ENCODE data around the gene SPIRE2. TPM values are rescaled to one million over a fixed set of nuclear protein-coding genes. Genes with fewer than 3 reads are reported as not detected.

Gene SPIRE2
- total RNA-seq, 5 donors from 2014 or later (not counting 1 experiment from before 2014, with no cell fraction given) = 0.23 to 1.1 (median 0.56) TPM; not detected in 1

GRCh38 chr16:89887243-89887642 lies 59.0 kb downstream of the SPIRE2 start:
- DNase-seq (no peak), ATAC-seq (replicated peaks in 1 of 4) (no peak)
- Mint-ChIP-seq H3K9me3 (no peaks in the 10 kb centered on the region), H3K4me3 (no peak overlapping the region), H3K27ac (no peak overlapping the region), H3K36me3 (peaks cover 42% of the 10 kb centered on the region), H3K4me1 (peaks cover 7 to 13% (median 12%) of the 10 kb centered on the region in 3 donors), H3K27me3 (no peaks in the 10 kb centered on the region)
- H3K36me3 ChIP-seq (ENCODE audit: control insufficient read depth in 2 of 2, extremely low read depth in 1 of 2, insufficient read depth in 1 of 2, low read length in 1 of 2) = peaks cover 36 to 72% of the 10 kb centered on the region in 2 donors
- no peaks in the 10 kb centered on the region for H3K9me3 ChIP-seq
- no peaks in the 10 kb centered on the region for H3K27me3 ChIP-seq (replicated peaks in 1 of 2; ENCODE audit: control insufficient read depth in 2 of 2, extremely low read depth in 1 of 2, insufficient read depth in 2 of 2, low read length in 1 of 2)
- H3K4me1 ChIP-seq (ENCODE audit: control insufficient read depth in 1 of 2, extremely low read depth in 1 of 2, insufficient read depth in 2 of 2, low read length in 2 of 2) = peaks cover 0 to 9% of the 10 kb centered on the region in 2 experiments
- ChIA-PET POLR2A (interaction anchor here in 1 of 2 donors (0.7 kb wide), 1 partner anchor 1268 kb away, joined by 3 read pairs; no protein-coding TSS in a partner anchor), CTCF (interaction anchor here in 1 of 2 donors (0.6 kb wide), 2 partner anchors 24 to 102 kb away, joined by 3 to 4 read pairs; no protein-coding TSS in a partner anchor)
- H3K27ac ChIP-seq (ENCODE audit: low read length) = no peak overlapping the region
- WGBS (ENCODE audit: insufficient coverage) = 97% methylated on average over 10 of the region's 14 CpGs
- H3K4me3 ChIP-seq (ENCODE audit: control insufficient read depth in 1 of 2, extremely low read depth in 1 of 2, low read length in 1 of 2) = no peak overlapping the region

GRCh38 chr16:89890200-89890599 lies 61.9 kb downstream of the SPIRE2 start:
- H3K9me3 Mint-ChIP-seq = no peaks in the 10 kb centered on the region
- H3K36me3 Mint-ChIP-seq = peaks cover 24% of the 10 kb centered on the region
- no peak overlapping the region for H3K4me3 ChIP-seq (ENCODE audit: control insufficient read depth in 1 of 2, extremely low read depth in 1 of 2, low read length in 1 of 2)
- POLR2A ChIA-PET = no interaction called here
- H3K4me3 Mint-ChIP-seq = no peak overlapping the region
- WGBS (ENCODE audit: insufficient coverage) = 19% methylated on average over 2 of the region's 9 CpGs
- no peak for DNase-seq
- no peaks in the 10 kb centered on the region for H3K9me3 ChIP-seq
- H3K27ac Mint-ChIP-seq = peak overlapping the region in 1 of 2 donors; percentile 72
- H3K27ac ChIP-seq (ENCODE audit: low read length) = no peak overlapping the region
- peaks cover 23 to 74% of the 10 kb centered on the region in 2 donors for H3K36me3 ChIP-seq (ENCODE audit: control insufficient read depth in 2 of 2, extremely low read depth in 1 of 2, insufficient read depth in 1 of 2, low read length in 1 of 2)
- H3K27me3 Mint-ChIP-seq = no peaks in the 10 kb centered on the region
- no peaks in the 10 kb centered on the region for H3K27me3 ChIP-seq (replicated peaks in 1 of 2; ENCODE audit: control insufficient read depth in 2 of 2, extremely low read depth in 1 of 2, insufficient read depth in 2 of 2, low read length in 1 of 2)
- H3K4me1 ChIP-seq (ENCODE audit: control insufficient read depth in 1 of 2, extremely low read depth in 1 of 2, insufficient read depth in 2 of 2, low read length in 2 of 2) = peaks cover 0 to 9% of the 10 kb centered on the region in 2 experiments
- peaks cover 3 to 7% (median 6%) of the 10 kb centered on the region in 3 donors for H3K4me1 Mint-ChIP-seq
- CTCF ChIA-PET = no interaction called here
- ATAC-seq (replicated peaks in 1 of 4) = no peak

GRCh38 chr16:89890886-89891657 lies 62.8 kb downstream of the SPIRE2 start:
- H3K27me3 ChIP-seq (replicated peaks in 1 of 2; ENCODE audit: control insufficient read depth in 2 of 2, extremely low read depth in 1 of 2, insufficient read depth in 2 of 2, low read length in 1 of 2) = no peaks in the 10 kb centered on the region
- DNase-seq = no peak
- POLR2A ChIA-PET = no interaction called here
- H3K27ac Mint-ChIP-seq = no peak overlapping the region
- H3K4me3 ChIP-seq (ENCODE audit: control insufficient read depth in 1 of 2, extremely low read depth in 1 of 2, low read length in 1 of 2) = no peak overlapping the region
- H3K27ac ChIP-seq (ENCODE audit: low read length) = no peak overlapping the region
- H3K9me3 Mint-ChIP-seq = no peaks in the 10 kb centered on the region
- WGBS (ENCODE audit: insufficient coverage) = over 99% methylated on average over 15 of the region's 16 CpGs
- peaks cover 24% of the 10 kb centered on the region for H3K36me3 Mint-ChIP-seq
- H3K4me1 Mint-ChIP-seq = peaks cover 0 to 7% (median 6%) of the 10 kb centered on the region in 3 donors
- no peaks in the 10 kb centered on the region for H3K9me3 ChIP-seq
- CTCF ChIA-PET = no interaction called here
- no peak for ATAC-seq (replicated peaks in 1 of 4)
- no peak overlapping the region for H3K4me3 Mint-ChIP-seq
- H3K27me3 Mint-ChIP-seq = no peaks in the 10 kb centered on the region
- H3K4me1 ChIP-seq (ENCODE audit: control insufficient read depth in 1 of 2, extremely low read depth in 1 of 2, insufficient read depth in 2 of 2, low read length in 2 of 2) = peaks cover 0 to 9% of the 10 kb centered on the region in 2 experiments
- H3K36me3 ChIP-seq (ENCODE audit: control insufficient read depth in 2 of 2, extremely low read depth in 1 of 2, insufficient read depth in 1 of 2, low read length in 1 of 2) = peaks cover 22 to 74% of the 10 kb centered on the region in 2 donors

GRCh38 chr16:89892055-89892630 lies 63.9 kb downstream of the SPIRE2 start:
- Histone ChIP-seq H3K4me1 (ENCODE audit: control insufficient read depth in 1 of 2, extremely low read depth in 1 of 2, insufficient read depth in 2 of 2, low read length in 2 of 2) (peaks cover 0 to 9% of the 10 kb centered on the region in 2 experiments), H3K9me3 (no peaks in the 10 kb centered on the region), H3K27ac (ENCODE audit: low read length) (no peak overlapping the region), H3K27me3 (replicated peaks in 1 of 2; ENCODE audit: control insufficient read depth in 2 of 2, extremely low read depth in 1 of 2, insufficient read depth in 2 of 2, low read length in 1 of 2) (no peaks in the 10 kb centered on the region), H3K4me3 (ENCODE audit: control insufficient read depth in 1 of 2, extremely low read depth in 1 of 2, low read length in 1 of 2) (no peak overlapping the region), H3K36me3 (ENCODE audit: control insufficient read depth in 2 of 2, extremely low read depth in 1 of 2, insufficient read depth in 1 of 2, low read length in 1 of 2) (peaks cover 25 to 75% of the 10 kb centered on the region in 2 donors)
- peaks cover 25% of the 10 kb centered on the region for H3K36me3 Mint-ChIP-seq
- peaks cover 0 to 7% (median 6%) of the 10 kb centered on the region in 3 donors for H3K4me1 Mint-ChIP-seq
- ChIA-PET CTCF (no interaction called here), POLR2A (no interaction called here)
- no peaks in the 10 kb centered on the region for H3K27me3 Mint-ChIP-seq
- H3K27ac Mint-ChIP-seq = no peak overlapping the region
- WGBS (ENCODE audit: insufficient coverage) = 92% methylated on average over 9 of the region's 18 CpGs
- ATAC-seq (replicated peaks in 1 of 4) = no peak
- H3K4me3 Mint-ChIP-seq = no peak overlapping the region
- no peaks in the 10 kb centered on the region for H3K9me3 Mint-ChIP-seq
- DNase-seq = no peak

DNA sequence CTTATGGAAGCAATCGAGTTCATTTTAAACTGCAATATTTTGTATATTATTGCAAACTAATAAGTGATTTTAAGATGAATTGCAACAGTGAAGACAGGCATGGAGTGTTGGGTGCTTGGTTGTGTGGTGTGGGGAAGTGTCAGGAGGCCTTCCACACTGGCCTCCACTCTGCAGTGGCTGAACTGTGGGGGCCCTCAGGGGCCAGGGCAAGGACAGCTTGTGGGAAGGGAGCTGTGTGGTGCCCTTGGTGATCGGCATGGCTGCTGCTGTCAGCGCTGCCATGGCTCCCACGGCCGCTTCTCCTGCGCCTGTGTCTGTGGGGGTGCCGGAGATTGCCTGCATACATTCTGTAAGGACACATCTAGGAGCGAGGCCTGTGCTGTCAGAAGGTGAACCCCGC lies 64.4 kb downstream of the SPIRE2 start:
- POLR2A ChIA-PET = no interaction called here
- Histone ChIP-seq H3K4me1 (ENCODE audit: control insufficient read depth in 1 of 2, extremely low read depth in 1 of 2, insufficient read depth in 2 of 2, low read length in 2 of 2) (peaks cover 0 to 9% of the 10 kb centered on the region in 2 experiments), H3K27me3 (replicated peaks in 1 of 2; ENCODE audit: control insufficient read depth in 2 of 2, extremely low read depth in 1 of 2, insufficient read depth in 2 of 2, low read length in 1 of 2) (no peaks in the 10 kb centered on the region), H3K4me3 (ENCODE audit: control insufficient read depth in 1 of 2, extremely low read depth in 1 of 2, low read length in 1 of 2) (no peak overlapping the region), H3K36me3 (ENCODE audit: control insufficient read depth in 2 of 2, extremely low read depth in 1 of 2, insufficient read depth in 1 of 2, low read length in 1 of 2) (peaks cover 21 to 75% of the 10 kb centered on the region in 2 donors), H3K9me3 (no peaks in the 10 kb centered on the region), H3K27ac (ENCODE audit: low read length) (no peak overlapping the region)
- ATAC-seq (replicated peaks in 1 of 4) (no peak), DNase-seq (no peak)
- CTCF ChIA-PET = no interaction called here
- Mint-ChIP-seq H3K36me3 (peaks cover 25% of the 10 kb centered on the region), H3K4me1 (peaks cover 0 to 7% (median 6%) of the 10 kb centered on the region in 3 donors), H3K27me3 (no peaks in the 10 kb centered on the region), H3K27ac (no peak overlapping the region), H3K9me3 (no peaks in the 10 kb centered on the region), H3K4me3 (no peak overlapping the region)
- WGBS (ENCODE audit: insufficient coverage) = 99% methylated on average over 8 of the region's 9 CpGs

- Mint-ChIP-seq H3K27me3 (no peaks in the 10 kb centered on the region), H3K27ac (no peak overlapping the region), H3K36me3 (peaks cover 25% of the 10 kb centered on the region), H3K9me3 (no peaks in the 10 kb centered on the region), H3K4me1 (peaks cover 0 to 7% (median 6%) of the 10 kb centered on the region in 3 donors), H3K4me3 (no peak overlapping the region)
- ATAC-seq (replicated peaks in 1 of 4) (peak in 1 of 4 experiments; percentile 26), DNase-seq (no peak)
- CTCF ChIA-PET = no interaction called here
- 97% methylated on average over 34 of the region's 45 CpGs for WGBS (ENCODE audit: insufficient coverage)
- H3K9me3 ChIP-seq = no peaks in the 10 kb centered on the region
- H3K27ac ChIP-seq (ENCODE audit: low read length) = no peak overlapping the region
- peaks cover 24 to 80% of the 10 kb centered on the region in 2 donors for H3K36me3 ChIP-seq (ENCODE audit: control insufficient read depth in 2 of 2, extremely low read depth in 1 of 2, insufficient read depth in 1 of 2, low read length in 1 of 2)
- POLR2A ChIA-PET = no interaction called here
- H3K4me1 ChIP-seq (ENCODE audit: control insufficient read depth in 1 of 2, extremely low read depth in 1 of 2, insufficient read depth in 2 of 2, low read length in 2 of 2) = peaks cover 0 to 9% of the 10 kb centered on the region in 2 experiments
- H3K27me3 ChIP-seq (replicated peaks in 1 of 2; ENCODE audit: control insufficient read depth in 2 of 2, extremely low read depth in 1 of 2, insufficient read depth in 2 of 2, low read length in 1 of 2) = no peaks in the 10 kb centered on the region
- no peak overlapping the region for H3K4me3 ChIP-seq (ENCODE audit: control insufficient read depth in 1 of 2, extremely low read depth in 1 of 2, low read length in 1 of 2)
Observed at GRCh38 chr16:89893642-89894548, 65.6 kb downstream of the SPIRE2 start.

All from T-cell (primary cell).